Aorta (tissue), 5 donors: Measurements from ENCODE around the gene PMM1. TPM values are rescaled to one million over a fixed set of nuclear protein-coding genes. Genes with fewer than 3 reads are reported as not detected.
"Not testable (repeated sequence)": the region's sequence is repeated elsewhere in the genome, so short reads cannot be mapped to it uniquely, and the experiment has no call there.

ENCODE experiments used
- ATAC-seq: fragments of 200-7000 bp; cut with Tn5 transposase; one replicate; pipeline ENCODE4 v1.9.1; 2022; ENCODE audit warnings: moderate library complexity; ENCODE audit not compliant: low FRiP score
- DNase-seq, 2 donors: peaks; one replicate each; pipeline ENCODE4 v3.0.0-alpha.2; 2020
- H3K27ac ChIP-seq, 2 donors: one replicate each; pipeline ENCODE4 v1.5.1; 2013; ENCODE audit warnings: low read length in 2 of 2, mild to moderate bottlenecking in 2 of 2, moderate library complexity in 2 of 2, control low read depth in 1 of 2, inconsistent platforms in 1 of 2, low read depth in 1 of 2
- H3K27me3 ChIP-seq, 2 donors: one replicate each; pipeline ENCODE4 v1.6.1; 2013; ENCODE audit warnings: control low read depth in 1 of 2, low read length in 1 of 2, mild to moderate bottlenecking in 1 of 2, moderate library complexity in 1 of 2; ENCODE audit not compliant: insufficient read depth in 2 of 2, control insufficient read depth in 1 of 2
- H3K36me3 ChIP-seq, 2 donors: one replicate each; pipeline ENCODE4 v1.6.1; 2013; ENCODE audit warnings: control low read depth in 1 of 2, low read length in 1 of 2, mild to moderate bottlenecking in 1 of 2; ENCODE audit not compliant: insufficient read depth in 2 of 2, control insufficient read depth in 1 of 2
- H3K4me1 ChIP-seq, 2 donors: one replicate each; pipeline ENCODE4 v1.6.1; 2013; ENCODE audit warnings: low read length in 2 of 2, control low read depth in 1 of 2, mild to moderate bottlenecking in 1 of 2, moderate library complexity in 1 of 2; ENCODE audit not compliant: insufficient read depth in 2 of 2, control insufficient read depth in 1 of 2
- H3K4me3 ChIP-seq, 2 donors: one replicate each; pipeline ENCODE4 v1.5.1; 2013; ENCODE audit warnings: low read length in 2 of 2, control low read depth in 1 of 2, mild to moderate bottlenecking in 1 of 2
- H3K9me3 ChIP-seq: one replicate; pipeline ENCODE4 v1.6.1; 2013; ENCODE audit warnings: mild to moderate bottlenecking, low read length; ENCODE audit not compliant: control insufficient read depth
- WGBS, 2 donors: extraction: QIAGEN DNeasy Blood & Tissue Kit; methylation state at CpG; one replicate each; pipeline ENCODE4 v1.1.7; 2013; 5-methylcytosine and 5-hydroxymethylcytosine counted together
- intact Hi-C, 2 donors: fragments of 100-400 bp; cut with DNase I; formaldehyde crosslinking; loops; one replicate each; pipeline versions ENCODE4 v1.14.2 to v1.15.0; 2022
- polyA plus RNA-seq, 2 donors: library from polyadenylated mRNA; stranded (reverse); fragments of 200-250 nt; gene quantifications; one replicate each; pipeline ENCODE4 v1.2.3, GENCODE V29; 2013
- total RNA-seq, 2 donors: library from RNA; stranded (reverse); fragmentation: NEBNext Ultra II Directional; extraction: Animal tissue kit (Norgen Biotek cat#: 25700); gene quantifications; one replicate each; pipeline ENCODE4 v1.2.1, GENCODE V29; 2021
- donor health status: healthy with polysubstance abuse.
- donor health status: Bipolar disorder and iron deficiency.
- donor health status: DM: no; HTN: no; CAD: no.
- donor health status: DM: no; HTN: no; CAD: no.
- donor health status: DM: yes; HTN: yes; CAD: no.

PMM1 gene
- total and polyA plus RNA-seq, 4 donors, result 23.8 to 101 (median 34.4) TPM

DNA sequence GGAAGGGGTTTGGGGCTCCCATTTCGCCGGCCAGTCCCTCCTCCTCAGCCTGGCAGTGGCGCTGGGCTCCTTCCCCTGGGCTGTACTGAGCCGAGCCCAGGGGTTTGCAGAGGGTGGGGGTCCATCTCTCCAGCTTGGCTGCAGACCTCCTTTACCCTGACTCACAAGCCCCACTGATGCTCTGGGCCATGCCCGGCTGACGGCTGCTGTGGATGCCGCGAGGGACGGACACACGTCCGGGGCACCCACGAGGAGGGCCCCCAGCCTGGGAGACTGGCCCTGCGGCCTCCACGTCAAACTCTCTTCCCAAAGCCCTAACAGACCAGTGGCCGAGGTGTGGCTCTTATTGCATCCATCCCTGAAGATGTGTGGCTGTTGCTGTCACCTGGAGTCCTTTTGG is 14.1 kb downstream of the PMM1 start:
- H3K27me3 ChIP-seq, result no peaks in the 10 kb centered on the region
- peak overlapping the region in 1 of 2 donors; percentile 4 for H3K27ac ChIP-seq
- no peaks in the 10 kb centered on the region for H3K36me3 ChIP-seq
- 81 to 82% methylated on average over 15 of the region's 15 CpGs for WGBS, 2 donors
- no peak for DNase-seq
- no peaks in the 10 kb centered on the region for H3K4me1 ChIP-seq
- no peak overlapping the region for H3K4me3 ChIP-seq
- intact Hi-C loops, result no loop called here
- ATAC-seq, result no peak
- H3K9me3 ChIP-seq, result no peaks in the 10 kb centered on the region

- peak; percentile 62 for ATAC-seq
- Histone ChIP-seq H3K9me3 (no peaks in the 10 kb centered on the region), H3K27ac (peak overlapping the region in 1 of 2 donors; percentile 4), H3K36me3 (no peaks in the 10 kb centered on the region), H3K4me1 (no peaks in the 10 kb centered on the region), H3K27me3 (no peaks in the 10 kb centered on the region), H3K4me3 (no peak overlapping the region)
- WGBS, 2 donors, result 44 to 46% methylated on average over 23 to 26 of the region's 26 CpGs
- DNase-seq, result peak; percentile 81 to 90
- intact Hi-C loops, result no loop called here
Measured at GRCh38 chr22:41574847-41575381, 14.7 kb downstream of the PMM1 start.

- DNase-seq (no peak), ATAC-seq (no peak)
- H3K36me3 ChIP-seq, result no peaks in the 10 kb centered on the region
- H3K4me1 ChIP-seq, result no peaks in the 10 kb centered on the region
- no peak overlapping the region for H3K27ac ChIP-seq
- 81 to 87% methylated on average over 11 of the region's 11 CpGs for WGBS, 2 donors
- no peaks in the 10 kb centered on the region for H3K9me3 ChIP-seq
- no peaks in the 10 kb centered on the region for H3K27me3 ChIP-seq
- intact Hi-C loops, result no loop called here
- H3K4me3 ChIP-seq, result no peak overlapping the region
Measured at GRCh38 chr22:41573677-41574076, 16.0 kb downstream of the PMM1 start.

DNA sequence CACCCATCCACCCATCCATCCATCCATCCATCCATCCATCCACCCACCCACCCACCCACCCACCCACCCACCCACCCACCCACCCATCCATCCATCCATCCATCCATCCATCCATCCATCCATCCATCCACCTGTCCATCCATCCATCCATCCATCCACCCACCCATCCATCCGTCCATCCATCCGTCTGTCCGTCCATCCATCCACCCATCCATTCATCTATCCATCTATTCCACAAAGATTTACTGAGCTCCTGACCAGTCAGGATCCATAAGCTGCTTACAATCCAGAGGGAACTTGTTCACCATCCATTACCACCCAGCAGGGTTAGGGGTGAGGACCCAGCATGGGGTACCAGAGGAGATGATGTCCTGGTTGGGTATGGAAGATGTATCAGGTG is 17.3 kb downstream of the PMM1 start:
- H3K4me3 ChIP-seq, H3K36me3 ChIP-seq, H3K27ac ChIP-seq, H3K9me3 ChIP-seq, ATAC-seq, H3K27me3 ChIP-seq, DNase-seq, intact Hi-C loops, H3K4me1 ChIP-seq: not testable (repeated sequence)
- WGBS, 2 donors, result 94 to 97% methylated on average over 3 of the region's 3 CpGs

- H3K27me3 ChIP-seq, result no peaks in the 10 kb centered on the region
- H3K27ac ChIP-seq, result no peak overlapping the region
- no peak overlapping the region for H3K4me3 ChIP-seq
- DNase-seq (no peak), ATAC-seq (no peak)
- intact Hi-C loops, result no loop called here
- H3K36me3 ChIP-seq, result no peaks in the 10 kb centered on the region
- WGBS, 2 donors, result 91 to 96% methylated on average over 9 to 14 of the region's 14 CpGs
- no peaks in the 10 kb centered on the region for H3K9me3 ChIP-seq
- H3K4me1 ChIP-seq, result no peaks in the 10 kb centered on the region
Measured at GRCh38 chr22:41571786-41572185, 17.9 kb downstream of the PMM1 start.

GRCh38 chr22:41570221-41570620 is 19.4 kb downstream of the PMM1 start:
- WGBS, 2 donors, result 44 to 62% methylated on average over 3 of the region's 3 CpGs
- Histone ChIP-seq H3K4me3 (no peak overlapping the region), H3K27ac (peak overlapping the region in 1 of 2 donors; percentile 2), H3K4me1 (no peaks in the 10 kb centered on the region), H3K36me3 (no peaks in the 10 kb centered on the region), H3K27me3 (no peaks in the 10 kb centered on the region), H3K9me3 (no peaks in the 10 kb centered on the region)
- intact Hi-C loops, result no loop called here
- no peak for DNase-seq
- no peak for ATAC-seq

GRCh38 chr22:41568811-41569210 is 20.8 kb downstream of the PMM1 start:
- Histone ChIP-seq H3K36me3 (no peaks in the 10 kb centered on the region), H3K4me1 (no peaks in the 10 kb centered on the region), H3K27me3 (no peaks in the 10 kb centered on the region), H3K27ac (peak overlapping the region in 1 of 2 donors; percentile 66), H3K9me3 (no peaks in the 10 kb centered on the region), H3K4me3 (no peak overlapping the region)
- WGBS, 2 donors, result 4 to 6% methylated on average over 7 of the region's 7 CpGs
- ATAC-seq, result peak; percentile 77
- intact Hi-C loops, result no loop called here
- peak; percentile 71 to 82 for DNase-seq

DNA sequence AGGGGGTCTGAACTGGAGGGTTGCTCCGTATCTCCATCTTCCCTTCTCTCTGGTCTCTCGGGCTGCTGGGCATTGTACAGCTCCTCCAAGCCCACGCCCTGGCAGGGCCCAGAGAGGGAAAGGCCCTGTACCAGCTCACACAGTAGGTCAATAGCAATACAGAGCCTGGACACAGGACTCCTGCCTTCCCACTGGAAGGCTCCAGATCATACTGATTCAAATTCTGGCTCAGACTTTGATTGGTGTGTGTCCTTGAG is 22.2 kb downstream of the PMM1 start:
- Histone ChIP-seq H3K4me1 (no peaks in the 10 kb centered on the region), H3K27me3 (no peaks in the 10 kb centered on the region), H3K9me3 (no peaks in the 10 kb centered on the region), H3K27ac (peak overlapping the region; percentile 42 to 44), H3K36me3 (no peaks in the 10 kb centered on the region), H3K4me3 (no peak overlapping the region)
- no peak for ATAC-seq
- no peak for DNase-seq
- intact Hi-C loops, result no loop called here
- 31 to 38% methylated on average over 3 of the region's 3 CpGs for WGBS, 2 donors

GRCh38 chr22:41565403-41566054 is 24.1 kb downstream of the PMM1 start:
- DNase-seq, result peak; percentile 82 to 83
- peak; percentile 65 for ATAC-seq
- Histone ChIP-seq H3K4me1 (no peaks in the 10 kb centered on the region), H3K9me3 (no peaks in the 10 kb centered on the region), H3K27ac (peak overlapping the region in 1 of 2 donors; percentile 58), H3K27me3 (no peaks in the 10 kb centered on the region), H3K4me3 (no peak overlapping the region), H3K36me3 (no peaks in the 10 kb centered on the region)
- WGBS, 2 donors, result 38 to 44% methylated on average over 8 of the region's 8 CpGs
- intact Hi-C loops, result no loop called here
